ACC112 (cell line): Measurements from ENCODE around the gene KRTAP5-4.

ENCODE experiments used
- H2AFZ ChIP-seq: fragments of 200-600 bp; sonication (generic); one replicate; pipeline ENCODE4 v1.6.0; 2017; ENCODE audit warnings: antibody characterized with exemption, low read length; ENCODE audit not compliant: unreplicated experiment
- H3K27ac ChIP-seq: fragments of 200-600 bp; sonication (generic); 2 replicates; pipeline ENCODE4 v1.5.1; 2014; ENCODE audit warnings: low read depth, mild to moderate bottlenecking, antibody characterized with exemption, low read length, moderate library complexity
- H3K27me3 ChIP-seq: fragments of 200-600 bp; sonication (generic); 2 replicates; pipeline ENCODE4 v1.6.1; 2014; ENCODE audit warnings: mild to moderate bottlenecking, antibody characterized with exemption, low read length, moderate library complexity, mixed read lengths; ENCODE audit not compliant: insufficient read depth
- H3K36me3 ChIP-seq: fragments of 200-600 bp; sonication (generic); 2 replicates; pipeline ENCODE4 v1.6.1; 2016; ENCODE audit warnings: mild to moderate bottlenecking, antibody characterized with exemption, low read length, moderate library complexity, mixed read lengths; ENCODE audit not compliant: insufficient read depth
- H3K4me1 ChIP-seq: fragments of 200-600 bp; sonication (generic); one replicate; pipeline ENCODE4 v1.6.1; 2016; ENCODE audit warnings: low read length, mixed read lengths; ENCODE audit not compliant: insufficient read depth, unreplicated experiment, control insufficient read depth
- H3K4me3 ChIP-seq: fragments of 200-600 bp; sonication (generic); 2 replicates; pipeline ENCODE4 v1.5.1; 2014; ENCODE audit warnings: mild to moderate bottlenecking, low read depth, low read length
- H3K79me2 ChIP-seq: fragments of 200-600 bp; sonication (generic); one replicate; pipeline ENCODE4 v1.6.0; 2016; ENCODE audit warnings: low read length; ENCODE audit not compliant: control insufficient read depth, unreplicated experiment, insufficient read depth

The KRTAP5-4 gene

DNA sequence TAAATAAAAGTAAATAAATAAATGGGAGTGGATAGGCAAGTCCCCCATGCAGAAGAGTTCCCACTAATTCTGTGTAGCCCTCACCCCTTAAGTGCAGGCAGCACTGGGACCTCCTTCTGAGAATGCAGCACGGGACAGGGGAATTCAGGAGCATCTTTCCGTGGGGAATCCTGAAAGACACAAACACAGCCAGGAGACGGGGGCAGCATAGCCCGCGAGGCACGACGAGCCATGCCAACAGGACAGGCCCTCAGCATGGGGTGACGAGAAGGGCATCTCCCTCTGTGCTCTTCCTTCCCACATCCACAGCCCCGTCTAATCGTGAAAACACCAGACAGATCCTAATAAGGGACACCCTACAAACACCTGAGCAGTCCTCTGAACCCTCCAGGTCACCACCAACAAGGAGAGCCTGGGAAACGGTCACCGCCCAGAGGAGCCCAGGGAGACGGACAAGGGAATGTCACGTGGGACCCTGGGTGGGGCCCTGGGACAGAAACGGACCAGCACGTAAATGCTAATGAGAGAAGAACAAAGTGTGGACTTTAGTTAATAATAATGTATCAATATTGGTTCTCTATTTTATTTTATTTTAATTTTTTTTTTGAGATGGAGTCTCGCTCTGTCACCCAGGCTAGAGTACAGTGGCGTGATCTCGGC, 14.5 kb upstream of the KRTAP5-4 start:
- H3K27me3 ChIP-seq, result peaks cover 62% of the 10 kb centered on the region

DNA sequence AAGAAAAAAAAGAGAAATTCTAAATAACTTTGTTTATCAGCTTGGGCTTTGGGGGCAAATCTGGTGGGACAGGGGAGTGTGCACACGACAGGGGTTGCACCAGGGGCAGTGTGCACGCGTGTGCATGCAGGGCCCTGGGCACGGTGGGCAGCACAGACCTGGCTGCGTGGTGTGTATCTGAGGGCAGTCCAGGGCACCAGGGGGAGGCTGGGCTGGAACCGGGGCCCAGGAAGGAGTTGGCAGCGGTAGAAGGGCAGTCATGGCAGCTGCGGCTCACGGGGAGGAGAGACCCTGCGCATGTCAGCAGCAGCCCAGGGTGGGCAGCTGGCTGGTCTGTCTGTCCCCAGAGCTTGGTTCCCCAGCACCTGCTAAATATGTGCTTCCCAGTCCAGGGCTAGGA, 11.9 kb upstream of the KRTAP5-4 start:
- Histone ChIP-seq H3K4me3 (no peak overlapping the region), H3K27me3 (peaks cover 69% of the 10 kb centered on the region), H3K79me2 (no peaks in the 10 kb centered on the region), H3K4me1 (no peaks in the 10 kb centered on the region), H2AFZ (no peak overlapping the region), H3K27ac (no peak overlapping the region), H3K36me3 (no peaks in the 10 kb centered on the region)

More for the DNA sequence above, 14.5 kb upstream of the KRTAP5-4 start:
- H3K36me3 ChIP-seq, result no peaks in the 10 kb centered on the region
- no peaks in the 10 kb centered on the region for H3K79me2 ChIP-seq
- no peaks in the 10 kb centered on the region for H3K4me1 ChIP-seq
- no peak overlapping the region for H3K27ac ChIP-seq
- no peak overlapping the region for H3K4me3 ChIP-seq
- no peak overlapping the region for H2AFZ ChIP-seq

- H3K27ac ChIP-seq, result no peak overlapping the region
- H3K79me2 ChIP-seq, result no peaks in the 10 kb centered on the region
- peaks cover 76% of the 10 kb centered on the region for H3K27me3 ChIP-seq
- H2AFZ ChIP-seq, result no peak overlapping the region
- no peaks in the 10 kb centered on the region for H3K4me1 ChIP-seq
- H3K4me3 ChIP-seq, result no peak overlapping the region
- no peaks in the 10 kb centered on the region for H3K36me3 ChIP-seq
These were observed 10.2 kb upstream of the KRTAP5-4 start for GRCh38 chr11:1632053-1632714.

DNA sequence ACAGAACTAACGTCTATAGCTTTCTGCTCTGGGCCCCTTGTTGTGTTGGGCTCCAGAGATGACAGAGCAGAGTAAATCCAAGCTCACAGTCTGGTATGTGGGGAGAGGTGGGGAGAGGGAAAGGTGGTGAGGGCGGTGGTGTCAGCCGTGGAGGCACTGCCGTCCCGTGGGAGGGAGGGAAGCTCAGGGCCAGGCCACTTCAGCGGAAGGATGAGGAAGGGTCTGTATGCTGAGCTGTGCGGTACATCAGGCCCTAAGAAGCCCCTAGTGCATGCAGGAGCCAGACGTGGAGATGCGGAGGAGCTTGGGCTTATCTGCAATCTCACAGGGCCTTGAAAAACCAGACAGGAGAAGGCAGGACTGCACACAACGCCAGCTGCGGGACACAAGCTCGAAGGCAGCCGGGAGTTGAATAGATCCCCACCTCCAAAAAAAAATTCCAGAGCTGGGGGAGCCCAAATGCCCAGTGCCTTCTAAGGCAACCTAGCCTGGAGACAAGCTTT, 9.2 kb upstream of the KRTAP5-4 start:
- Histone ChIP-seq H3K27ac (no peak overlapping the region), H2AFZ (no peak overlapping the region), H3K4me3 (no peak overlapping the region), H3K27me3 (peaks cover 81% of the 10 kb centered on the region), H3K36me3 (no peaks in the 10 kb centered on the region), H3K79me2 (no peaks in the 10 kb centered on the region), H3K4me1 (no peaks in the 10 kb centered on the region)

DNA sequence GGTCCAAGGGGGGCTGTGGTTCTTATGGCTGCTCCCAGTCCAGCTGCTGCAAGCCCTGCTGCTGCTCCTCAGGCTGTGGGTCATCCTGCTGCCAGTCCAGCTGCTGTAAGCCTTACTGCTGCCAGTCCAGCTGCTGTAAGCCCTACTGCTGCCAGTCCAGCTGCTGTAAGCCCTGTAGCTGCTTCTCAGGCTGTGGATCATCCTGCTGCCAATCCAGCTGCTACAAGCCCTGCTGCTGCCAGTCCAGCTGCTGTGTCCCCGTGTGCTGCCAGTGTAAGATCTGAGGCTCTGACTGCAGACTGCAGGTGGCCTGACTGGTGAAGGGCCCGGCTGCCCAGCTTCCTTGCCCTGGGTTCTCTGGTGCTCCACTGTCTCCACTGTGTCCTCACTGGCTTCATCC, 8.3 kb upstream of the KRTAP5-4 start:
- no peak overlapping the region for H2AFZ ChIP-seq
- H3K4me1 ChIP-seq, result no peaks in the 10 kb centered on the region
- H3K27me3 ChIP-seq, result peaks cover 82% of the 10 kb centered on the region
- H3K79me2 ChIP-seq, result no peaks in the 10 kb centered on the region
- H3K27ac ChIP-seq, result no peak overlapping the region
- no peak overlapping the region for H3K4me3 ChIP-seq
- no peaks in the 10 kb centered on the region for H3K36me3 ChIP-seq

DNA sequence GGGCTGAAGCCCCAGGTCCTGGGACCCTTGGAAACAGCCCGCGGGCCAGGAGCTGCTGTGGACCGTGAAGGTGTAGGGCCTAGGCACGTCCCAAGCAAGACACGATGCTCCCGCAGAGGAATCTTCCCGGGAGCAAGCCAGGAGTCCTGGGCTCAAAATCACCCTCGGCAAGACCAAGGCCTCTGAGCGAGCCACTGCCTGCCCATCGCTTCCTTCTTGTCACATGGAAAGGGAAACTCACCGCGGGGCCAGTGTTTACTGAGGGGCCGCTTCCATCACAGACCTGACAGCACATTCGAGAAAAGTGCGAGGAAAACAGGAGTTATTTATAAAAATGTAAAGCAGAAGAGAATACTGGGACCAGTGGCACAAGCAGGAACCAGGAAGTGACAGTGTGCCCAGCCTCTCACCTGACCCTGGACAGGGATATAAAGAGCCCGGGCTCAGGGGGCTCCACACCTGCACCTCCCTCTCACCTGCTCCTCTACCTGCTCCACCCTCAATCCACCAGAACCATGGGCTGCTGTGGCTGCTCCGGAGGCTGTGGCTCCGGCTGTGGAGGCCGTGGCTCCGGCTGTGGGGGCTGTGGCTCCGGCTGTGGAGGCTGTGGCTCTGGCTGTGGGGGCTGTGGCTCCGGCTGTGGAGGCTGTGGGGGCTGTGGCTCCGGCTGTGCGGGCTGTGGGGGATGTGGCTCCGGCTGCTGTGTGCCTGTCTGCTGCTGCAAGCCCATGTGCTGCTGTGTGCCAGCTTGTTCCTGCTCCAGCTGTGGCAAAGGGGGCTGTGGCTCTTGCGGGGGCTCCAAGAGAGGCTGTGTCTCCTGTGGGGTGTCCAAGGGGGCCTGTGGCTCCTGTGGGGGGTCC, 7.6 kb upstream of the KRTAP5-4 start, which contains the start of gene KRTAP5-5:
TSS of gene KRTAP5-5 (plus strand) at position 450 of the 860 bp plus-strand sequence. CDS start at position 516, 66 bp downstream.
- Histone ChIP-seq H3K36me3 (no peaks in the 10 kb centered on the region), H3K4me1 (no peaks in the 10 kb centered on the region), H3K27me3 (peaks cover 83% of the 10 kb centered on the region), H2AFZ (no peak within 1 kb of the TSS), H3K4me3 (no peak within 1 kb of the TSS), H3K79me2 (no peaks in the 10 kb centered on the region), H3K27ac (no peak within 1 kb of the TSS)

DNA sequence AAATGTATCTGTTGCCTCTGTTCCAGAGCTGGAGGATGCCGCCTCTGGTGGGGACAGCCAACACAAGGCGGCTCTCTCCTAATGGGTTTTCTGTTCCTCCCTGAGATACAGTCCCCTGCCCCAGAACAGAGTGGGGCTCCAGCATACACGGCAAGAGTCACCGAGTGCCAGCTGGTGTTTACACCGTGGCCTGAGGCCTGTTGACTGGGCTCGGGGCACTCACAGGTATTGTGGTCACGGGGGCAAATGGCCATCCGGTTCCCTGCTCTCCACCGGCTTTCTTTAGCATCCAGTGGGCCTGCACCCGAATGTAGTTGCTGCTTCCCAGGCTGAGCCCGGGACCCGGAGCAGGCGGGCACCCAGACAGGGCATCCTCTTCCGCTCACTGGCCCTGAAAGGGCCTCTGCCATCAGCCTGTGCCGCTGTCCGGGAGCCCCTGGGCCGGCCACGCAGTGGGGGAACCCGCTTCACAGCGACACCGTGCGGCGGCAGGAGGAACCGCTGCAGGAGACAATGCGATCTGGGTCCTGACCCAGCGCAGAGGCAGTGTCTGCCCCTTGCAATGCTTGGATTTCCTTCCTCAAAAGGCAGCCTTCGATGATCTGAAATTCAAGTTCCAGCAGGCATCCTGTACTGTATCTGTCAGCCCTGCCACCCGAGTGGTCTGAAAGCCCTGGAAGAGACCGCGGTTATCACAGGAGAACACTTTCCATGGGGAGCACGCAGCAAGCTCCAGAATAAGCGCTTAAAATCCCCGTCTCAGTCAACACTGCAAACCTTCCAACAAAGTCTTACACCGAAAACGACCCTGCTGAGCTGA, 6.8 kb upstream of the KRTAP5-4 start:
- no peaks in the 10 kb centered on the region for H3K79me2 ChIP-seq
- H3K27ac ChIP-seq, result no peak overlapping the region
- no peak overlapping the region for H3K4me3 ChIP-seq
- no peaks in the 10 kb centered on the region for H3K4me1 ChIP-seq
- H3K36me3 ChIP-seq, result no peaks in the 10 kb centered on the region
- peaks cover 81% of the 10 kb centered on the region for H3K27me3 ChIP-seq
- H2AFZ ChIP-seq, result no peak overlapping the region

DNA sequence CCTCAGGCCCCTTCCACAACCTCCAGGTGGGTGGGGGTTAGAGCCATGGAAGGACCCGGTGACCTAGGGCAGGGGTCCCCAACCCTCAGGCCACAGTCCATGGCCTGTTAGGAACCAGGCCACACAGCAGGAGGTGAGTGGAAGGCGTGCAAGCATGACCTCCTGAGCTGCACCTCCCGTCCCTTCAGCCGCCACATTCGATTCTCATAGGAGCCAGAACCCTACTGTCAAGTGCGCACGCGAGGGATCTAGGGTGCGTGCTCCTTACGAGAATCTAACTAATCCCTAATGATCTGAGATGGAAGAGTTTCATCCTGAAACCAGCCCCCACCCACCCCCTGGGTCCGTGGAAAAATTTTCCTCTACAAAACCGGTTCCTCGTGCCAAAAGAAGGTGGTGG, 3.6 kb upstream of the KRTAP5-4 start:
- H3K27me3 ChIP-seq, result peaks cover 63% of the 10 kb centered on the region

DNA sequence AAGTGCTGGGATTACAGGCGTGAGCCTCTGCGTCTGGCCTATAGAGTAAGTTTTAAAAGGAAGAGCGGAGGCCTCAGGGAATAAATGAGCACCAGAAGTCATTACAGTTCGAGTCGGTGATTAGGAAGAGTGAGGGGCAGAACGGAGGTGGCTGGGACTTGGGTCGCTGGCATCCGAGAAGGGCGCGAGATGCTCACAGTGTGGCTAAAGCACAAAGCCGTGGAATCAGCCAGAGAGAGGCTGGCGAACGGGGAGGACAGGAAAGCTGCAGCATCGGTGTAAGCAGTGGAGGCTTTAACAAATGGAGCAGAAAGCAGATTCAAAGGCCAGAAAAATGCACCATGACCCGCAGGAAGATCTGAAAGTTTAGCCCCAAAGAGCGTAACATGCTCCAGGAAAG, 2.7 kb upstream of the KRTAP5-4 start:
- Histone ChIP-seq H3K4me3 (no peak overlapping the region), H3K36me3 (no peaks in the 10 kb centered on the region), H3K27ac (no peak overlapping the region), H2AFZ (no peak overlapping the region), H3K27me3 (peaks cover 68% of the 10 kb centered on the region), H3K4me1 (no peaks in the 10 kb centered on the region), H3K79me2 (no peaks in the 10 kb centered on the region)

More for the DNA sequence above, 3.6 kb upstream of the KRTAP5-4 start:
- no peaks in the 10 kb centered on the region for H3K4me1 ChIP-seq
- H3K27ac ChIP-seq, result no peak overlapping the region
- H3K4me3 ChIP-seq, result no peak overlapping the region
- H2AFZ ChIP-seq, result no peak overlapping the region
- H3K79me2 ChIP-seq, result no peaks in the 10 kb centered on the region
- H3K36me3 ChIP-seq, result no peaks in the 10 kb centered on the region

DNA sequence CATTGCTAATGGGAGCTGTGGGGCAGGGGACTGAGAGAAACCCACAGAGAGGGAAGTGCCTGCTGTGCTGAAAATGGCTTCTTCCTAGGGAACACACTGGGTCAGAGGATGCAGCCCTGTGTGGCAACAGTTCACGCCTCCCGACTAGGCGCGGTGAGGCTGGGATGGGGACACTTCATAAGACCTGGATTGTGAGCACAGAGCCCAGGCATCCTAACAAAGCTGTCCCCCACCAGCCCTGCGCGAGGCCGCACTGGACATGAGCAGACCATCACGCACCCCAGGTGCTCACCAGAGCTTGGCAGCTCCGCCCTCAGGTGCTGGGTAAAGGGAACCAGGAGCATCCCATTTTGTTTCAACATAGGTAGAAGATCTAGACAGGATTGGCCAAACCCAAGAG, 1.8 kb upstream of the KRTAP5-4 start:
- H3K36me3 ChIP-seq, result no peaks in the 10 kb centered on the region
- no peaks in the 10 kb centered on the region for H3K79me2 ChIP-seq
- no peak overlapping the region for H3K4me3 ChIP-seq
- no peak overlapping the region for H3K27ac ChIP-seq
- no peak overlapping the region for H2AFZ ChIP-seq
- H3K4me1 ChIP-seq, result no peaks in the 10 kb centered on the region
- peaks cover 70% of the 10 kb centered on the region for H3K27me3 ChIP-seq
